Measurements from ENCODE around the gene SLC8A2.

Gene SLC8A2

GRCh38 chr19:47503130-47503825 lies 31.6 kb upstream of the SLC8A2 start:
- no peak for FAIRE-seq
- DNase-seq (ENCODE audit: low spot score), result no peak

GRCh38 chr19:47499863-47500830 lies 28.5 kb upstream of the SLC8A2 start:
- DNase-seq (ENCODE audit: low spot score) (no peak), FAIRE-seq (no peak)

- DNase-seq (ENCODE audit: low spot score) (no peak), FAIRE-seq (no peak)
Measured at GRCh38 chr19:47499371-47499770, 27.7 kb upstream of the SLC8A2 start.

DNA sequence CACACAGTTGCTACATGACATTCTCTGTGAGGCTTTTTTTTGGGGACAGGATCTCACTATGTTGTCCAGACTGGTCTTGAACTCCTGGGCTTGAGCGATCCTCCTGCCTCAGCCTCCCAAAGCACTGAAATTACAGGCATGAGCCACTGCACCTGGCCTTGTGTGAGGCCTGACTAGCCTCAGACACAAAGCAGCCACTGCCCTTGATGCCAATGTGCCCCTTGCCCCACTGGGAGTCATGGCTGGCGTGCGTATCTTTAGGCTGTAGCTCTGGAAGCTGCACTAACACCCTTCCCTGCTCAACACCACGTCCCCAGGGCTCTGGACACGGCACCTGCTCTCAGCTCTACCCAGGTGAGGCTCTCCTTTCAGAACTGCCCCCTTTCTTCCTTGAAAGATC lies 26.9 kb upstream of the SLC8A2 start:
- FAIRE-seq (no peak), DNase-seq (ENCODE audit: low spot score) (no peak)

- FAIRE-seq (no peak), DNase-seq (ENCODE audit: low spot score) (no peak)
Measured at GRCh38 chr19:47497821-47498520, 26.3 kb upstream of the SLC8A2 start.

- no peak for DNase-seq (ENCODE audit: low spot score)
- FAIRE-seq, result no peak
Measured at GRCh38 chr19:47497050-47497766, 25.5 kb upstream of the SLC8A2 start.

GRCh38 chr19:47495478-47496372 lies 24.0 kb upstream of the SLC8A2 start:
- no peak for FAIRE-seq
- no peak for DNase-seq (ENCODE audit: low spot score)

- FAIRE-seq (no peak), DNase-seq (ENCODE audit: low spot score) (no peak)
Measured at GRCh38 chr19:47494729-47495128, 23.0 kb upstream of the SLC8A2 start.

GRCh38 chr19:47494211-47494547 lies 22.5 kb upstream of the SLC8A2 start:
- FAIRE-seq (no peak), DNase-seq (ENCODE audit: low spot score) (no peak)

GRCh38 chr19:47493378-47494210 lies 21.9 kb upstream of the SLC8A2 start:
- FAIRE-seq, result no peak
- no peak for DNase-seq (ENCODE audit: low spot score)

- FAIRE-seq, result no peak
- DNase-seq (ENCODE audit: low spot score), result no peak
Measured at GRCh38 chr19:47492571-47493377, 21.1 kb upstream of the SLC8A2 start.

DNA sequence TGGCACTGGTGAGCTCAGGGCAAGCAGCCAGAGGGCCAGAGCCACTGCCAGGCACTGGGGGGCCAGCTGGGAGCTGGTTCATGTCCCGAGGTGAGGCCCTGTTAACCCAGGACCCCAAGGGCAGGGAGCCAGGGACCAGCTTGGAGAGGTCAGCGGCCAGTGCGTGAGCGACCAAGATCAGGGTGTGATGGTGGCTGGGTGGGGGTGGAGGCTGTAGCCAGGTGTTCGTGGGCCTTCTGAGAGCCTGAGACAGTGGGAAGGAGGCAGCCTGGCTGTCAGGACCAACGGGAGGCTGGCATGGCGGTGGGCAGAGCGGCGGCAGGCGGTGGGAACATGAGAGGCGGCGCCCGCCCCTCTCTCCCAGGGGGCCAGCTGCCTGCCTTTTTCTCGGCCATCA lies 20.4 kb upstream of the SLC8A2 start:
- FAIRE-seq, result no peak

DNA sequence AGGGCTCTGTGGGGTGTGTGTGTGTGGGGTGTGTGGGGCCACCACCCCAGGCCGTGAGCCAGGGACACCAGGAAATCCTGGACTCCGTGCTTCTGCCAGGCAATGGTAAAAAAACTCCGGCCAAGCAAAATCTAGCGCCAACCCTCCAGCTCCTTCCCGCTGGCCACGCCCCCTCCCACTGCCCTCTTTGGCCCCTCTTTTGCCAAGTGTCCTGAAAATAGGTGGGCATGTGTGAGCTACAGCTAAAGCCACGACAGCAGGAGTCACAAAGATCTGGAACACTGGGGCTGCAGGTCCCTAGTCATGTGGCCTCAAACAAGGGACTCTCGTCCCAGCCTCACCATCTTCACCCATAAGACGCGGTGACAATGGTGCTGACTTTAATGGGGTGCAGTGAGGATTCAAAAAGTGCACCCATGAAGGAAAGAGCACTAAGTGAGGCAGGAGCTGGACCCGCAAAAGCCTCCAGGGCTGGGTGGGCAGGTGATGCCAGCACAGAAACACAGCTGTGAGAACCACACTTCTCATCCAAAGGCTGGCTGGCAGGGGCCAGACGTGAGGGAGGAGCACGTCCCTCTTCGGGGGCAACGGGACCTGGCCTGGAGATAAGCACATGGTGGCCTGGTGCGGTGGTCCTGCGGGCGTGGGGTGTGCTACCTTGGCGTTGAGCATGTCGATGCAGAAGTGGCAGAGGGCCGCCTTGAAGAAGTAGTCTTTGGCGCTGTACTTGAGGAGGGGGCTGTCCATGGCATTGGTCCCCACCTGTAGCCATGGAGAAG lies 19.9 kb upstream of the SLC8A2 start:
- DNase-seq (ENCODE audit: low spot score) (no peak), FAIRE-seq (no peak)

More for the DNA sequence above, 20.4 kb upstream of the SLC8A2 start:
- DNase-seq (ENCODE audit: low spot score), result no peak

- FAIRE-seq (no peak), DNase-seq (ENCODE audit: low spot score) (no peak)
Measured at GRCh38 chr19:47490847-47491246, 19.2 kb upstream of the SLC8A2 start.

- no peak for FAIRE-seq
- no peak for DNase-seq (ENCODE audit: low spot score)
Measured at GRCh38 chr19:47490031-47490430, 18.3 kb upstream of the SLC8A2 start.

GRCh38 chr19:47489072-47489914 lies 17.6 kb upstream of the SLC8A2 start:
- DNase-seq (ENCODE audit: low spot score), result no peak
- no peak for FAIRE-seq
